GM21576 (cell line): ENCODE data around the gene PCED1A.

Source experiments
- ATAC-seq: cut with Tn5 transposase; IDR thresholded peaks from one replicate; pipeline ENCODE4 v1.9.1; 2021; ENCODE audit warnings: mild to moderate bottlenecking, moderate library complexity; ENCODE audit not compliant: unreplicated experiment

The PCED1A gene

DNA sequence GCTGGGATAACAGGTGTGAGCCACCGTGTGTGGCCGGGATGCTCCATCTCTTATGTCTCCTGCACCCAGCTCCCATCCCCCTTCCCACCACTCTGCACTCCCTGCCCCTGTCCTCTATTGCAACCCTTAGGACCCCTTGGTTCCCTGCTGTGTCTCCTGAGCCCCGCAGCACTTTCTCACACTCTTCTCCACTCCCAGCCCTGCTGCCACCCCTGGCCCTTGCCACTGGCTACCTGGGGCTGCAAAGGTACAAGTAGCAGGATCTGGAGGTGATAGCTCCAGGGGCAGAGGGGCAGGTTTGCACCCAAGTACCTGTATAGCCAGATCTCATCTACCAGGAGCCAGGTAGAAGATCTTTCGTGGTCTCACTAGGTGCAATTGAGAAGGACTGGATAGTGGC is 33.4 kb downstream of the PCED1A start:
- no peak for ATAC-seq

DNA sequence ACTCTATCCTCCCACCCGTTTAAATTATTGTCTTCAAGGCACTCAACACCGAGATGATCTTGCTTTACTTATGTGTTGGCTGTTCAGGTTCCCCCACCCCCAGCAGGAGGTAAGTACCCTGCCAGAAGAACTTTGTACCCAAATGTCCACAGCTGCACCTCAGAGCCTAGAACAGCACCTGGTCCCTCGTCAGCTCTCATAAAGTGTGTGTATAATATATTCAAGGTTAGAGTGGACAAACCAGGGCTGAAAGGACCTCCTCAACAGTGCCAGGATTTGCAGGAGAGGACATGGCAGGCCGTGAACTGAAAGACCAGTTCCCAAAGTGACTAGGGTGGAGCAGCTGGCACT is 34.1 kb downstream of the PCED1A start:
- ATAC-seq, result no peak

DNA sequence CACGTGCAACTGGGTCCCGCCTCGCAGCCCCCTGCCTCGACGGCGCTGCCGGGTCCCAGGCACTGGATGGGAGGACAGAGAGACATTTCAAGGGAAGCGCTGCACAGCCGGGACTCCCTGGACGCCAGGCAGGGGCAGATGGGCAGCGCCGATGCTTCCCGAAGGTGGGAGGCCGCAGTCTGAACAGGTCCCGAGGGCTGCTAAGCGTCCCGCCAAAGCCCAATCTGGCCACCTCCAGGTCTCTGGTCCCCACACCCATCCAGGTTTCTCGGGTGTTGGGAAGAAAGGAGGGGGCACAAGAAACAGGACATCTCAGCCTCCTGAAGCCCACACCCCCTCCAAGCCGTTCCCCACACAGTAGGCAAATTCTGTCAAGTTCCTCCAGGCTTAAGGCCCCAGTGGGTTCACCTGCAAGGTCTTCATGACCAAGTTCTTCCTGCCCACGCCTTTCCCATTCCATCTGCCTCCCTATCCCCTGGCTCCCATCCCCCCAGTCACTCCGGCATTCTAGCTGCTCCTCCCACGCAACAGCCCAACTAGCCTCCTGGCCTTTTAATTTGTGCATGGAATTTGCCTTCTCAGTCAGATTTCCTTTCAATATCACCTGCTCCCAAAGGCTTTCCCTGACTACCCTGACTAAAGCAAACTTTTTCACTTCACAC is 34.6 kb downstream of the PCED1A start:
- no peak for ATAC-seq

DNA sequence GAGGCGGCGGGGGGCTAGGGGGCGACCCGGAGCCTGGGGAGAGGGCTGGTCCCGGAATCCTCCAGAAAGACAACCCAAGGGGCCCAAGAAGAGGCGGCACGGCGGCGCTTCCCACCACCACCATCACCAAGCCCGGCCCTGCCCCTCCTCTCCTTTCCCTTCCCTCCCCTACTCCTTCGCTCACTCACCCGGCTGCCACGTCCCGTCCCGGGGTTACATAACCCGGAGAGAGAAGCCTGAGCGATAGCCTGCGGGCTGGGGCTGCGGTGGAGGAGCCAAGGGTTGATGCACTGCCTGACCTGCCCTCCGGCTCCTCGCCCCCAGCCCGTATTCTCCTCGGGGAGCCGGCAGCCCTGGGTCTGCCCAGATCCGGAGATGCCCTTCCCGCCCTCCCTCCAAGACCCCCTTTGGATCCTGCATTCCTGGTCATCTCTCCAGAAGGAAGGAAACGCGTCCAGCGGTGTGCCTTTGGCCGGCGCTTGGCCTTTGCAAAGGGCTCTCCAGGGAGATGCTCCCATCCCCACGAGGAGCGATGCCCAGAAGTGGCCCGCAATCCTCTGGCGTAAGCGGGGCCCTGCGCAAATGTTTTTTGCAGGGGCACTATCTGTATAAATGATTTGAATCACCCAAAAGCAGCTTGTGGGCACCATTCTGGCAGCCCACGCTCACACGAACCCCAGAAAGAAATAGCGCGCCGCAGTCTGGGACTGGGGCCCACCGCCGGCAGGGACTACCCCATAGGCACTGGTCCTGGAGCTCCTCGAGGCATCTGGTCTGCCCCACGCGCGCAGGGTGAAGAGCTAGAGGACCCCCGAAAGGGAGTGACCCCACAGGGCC is 35.4 kb downstream of the PCED1A start:
- no peak for ATAC-seq

DNA sequence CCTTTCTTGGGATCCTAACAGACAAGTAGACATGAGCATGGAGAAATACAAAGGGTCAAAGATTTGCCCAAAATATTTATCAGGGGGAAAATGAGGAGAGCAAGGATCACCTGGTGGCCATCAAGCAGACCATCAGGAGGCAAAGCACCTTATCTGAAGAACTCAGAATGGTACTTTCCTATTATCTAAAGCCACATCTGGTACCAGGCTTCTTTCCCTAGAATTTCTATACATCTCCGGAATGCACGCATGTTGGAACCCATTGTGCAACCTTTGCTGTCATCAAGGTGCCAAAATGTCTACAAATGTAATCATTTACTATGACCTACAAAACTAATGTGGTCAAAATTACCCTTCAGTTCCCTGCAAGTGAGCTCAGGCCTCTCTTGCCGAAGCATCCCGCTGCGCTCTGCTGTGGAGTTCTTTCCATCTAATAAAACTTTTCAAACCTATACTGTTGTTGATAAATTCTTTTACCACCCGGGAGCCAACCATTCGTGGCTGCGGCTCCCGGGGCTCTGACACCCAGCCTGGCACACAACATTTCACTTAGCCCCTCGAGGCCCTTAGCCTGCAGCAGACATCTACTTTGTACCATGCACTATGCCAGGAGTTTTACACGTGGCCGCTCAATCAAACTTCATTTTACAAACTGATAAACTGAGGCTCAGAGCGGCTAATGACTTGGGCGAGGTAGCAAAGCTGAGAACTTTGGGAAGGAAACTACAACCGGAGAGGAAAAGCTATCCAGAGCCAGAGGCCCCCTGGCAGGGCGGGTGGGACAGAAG is 36.2 kb downstream of the PCED1A start:
- ATAC-seq, result no peak

DNA sequence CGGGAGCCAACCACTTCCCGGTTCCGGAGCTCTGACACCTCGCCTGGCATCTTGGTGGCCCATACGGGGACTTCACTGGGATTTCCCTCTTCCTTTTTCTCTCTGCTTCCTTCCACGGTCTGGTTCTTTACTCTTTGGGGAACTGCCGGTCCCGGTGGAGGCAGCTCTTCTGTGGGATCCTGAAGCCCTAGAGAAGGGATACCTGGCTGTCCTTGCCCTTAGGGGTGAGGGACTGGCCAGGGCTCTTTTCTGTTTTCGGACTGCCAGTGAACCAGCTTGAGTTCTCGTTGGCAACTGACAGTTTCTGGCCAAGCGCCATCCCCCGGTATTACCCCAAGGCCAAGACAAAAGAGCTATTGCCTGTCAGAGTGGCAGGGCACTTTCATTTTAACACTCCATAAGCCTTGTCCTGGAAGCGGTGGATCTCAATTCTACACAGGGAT is 39.1 kb downstream of the PCED1A start:
- ATAC-seq, result no peak

DNA sequence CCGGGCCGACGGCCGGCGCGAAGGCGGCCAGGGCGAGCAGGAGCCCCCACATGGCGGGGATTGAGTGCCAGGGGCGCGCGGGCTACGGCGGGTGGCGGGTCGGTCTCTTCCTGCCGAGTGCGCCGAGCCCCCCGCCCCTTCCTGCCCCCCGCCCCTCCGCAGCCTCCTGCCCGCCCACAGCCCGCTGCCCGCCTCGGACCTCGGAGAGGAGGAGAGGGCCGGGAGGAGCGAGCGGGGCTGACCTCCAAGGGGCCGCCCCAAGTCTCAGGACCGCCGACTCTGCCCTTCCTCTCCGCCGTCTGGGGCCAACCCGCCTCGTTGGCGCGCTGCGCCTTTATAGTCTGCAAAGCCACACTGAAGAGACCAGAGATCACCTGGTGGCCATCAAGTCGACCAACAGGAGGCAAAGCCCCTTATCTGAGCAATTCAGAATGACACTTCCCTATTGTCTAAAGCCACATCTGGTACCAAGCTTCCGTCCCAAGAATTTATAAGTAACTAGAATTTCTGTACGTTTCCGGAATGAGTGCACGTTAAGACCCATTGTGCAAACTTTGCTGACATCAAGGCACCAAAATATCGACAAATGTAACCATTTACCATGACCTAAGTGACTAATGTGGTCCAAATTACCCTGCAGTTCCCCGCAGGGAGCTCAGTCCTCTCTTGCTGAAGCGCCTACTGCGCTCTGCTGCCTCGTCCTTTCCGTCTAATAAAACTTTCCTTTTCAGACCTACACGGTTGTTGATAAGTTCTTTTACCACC is 39.8 kb downstream of the PCED1A start, which contains the start of gene CPXM1:
CPXM1 (minus strand) TSS at position 107 of the 765 bp plus-strand sequence; CDS start at position 52, 55 bp downstream.
- no peak for ATAC-seq

DNA sequence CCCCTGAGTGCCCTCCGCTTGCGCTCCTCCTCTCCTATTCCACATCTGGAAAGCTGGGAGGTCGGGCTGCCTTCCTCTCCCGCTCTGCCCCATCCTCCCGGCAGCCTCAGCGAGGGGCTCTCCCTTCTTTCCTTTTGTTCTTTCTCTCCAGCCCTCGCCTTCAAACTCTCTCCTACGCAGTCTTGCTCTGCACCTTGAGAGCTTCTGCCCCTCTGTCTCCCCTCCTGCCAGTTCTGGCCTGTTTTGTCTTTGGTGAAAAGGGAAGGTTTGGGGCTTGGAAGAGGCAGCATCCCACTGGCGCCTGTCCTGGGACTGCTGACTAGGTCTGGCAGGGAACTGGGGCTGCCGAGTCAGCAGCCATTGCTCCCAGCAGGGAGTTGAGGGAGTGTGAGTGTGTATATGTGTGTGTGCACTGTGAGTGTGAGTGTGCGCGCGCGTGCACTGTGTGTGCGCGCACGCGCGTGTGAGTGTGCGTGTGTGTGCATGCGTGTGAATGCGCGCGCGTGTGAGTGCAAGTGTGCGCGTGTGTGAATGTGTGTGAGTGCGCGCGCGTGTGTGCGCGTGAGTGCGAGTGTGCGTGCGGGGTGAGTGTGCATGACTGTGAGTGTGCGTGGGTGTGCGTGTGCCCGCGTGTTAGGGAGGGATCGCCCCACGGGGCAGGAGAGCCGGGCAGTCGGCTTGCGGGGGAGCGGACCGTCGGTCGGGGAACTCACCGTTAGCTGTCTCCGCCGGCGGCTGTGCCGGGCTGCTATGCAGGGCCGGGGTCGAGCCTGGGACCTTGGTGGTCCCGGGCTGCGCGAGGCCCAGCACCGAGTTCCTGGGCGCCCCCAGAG is 40.6 kb downstream of the PCED1A start:
- no peak for ATAC-seq

DNA sequence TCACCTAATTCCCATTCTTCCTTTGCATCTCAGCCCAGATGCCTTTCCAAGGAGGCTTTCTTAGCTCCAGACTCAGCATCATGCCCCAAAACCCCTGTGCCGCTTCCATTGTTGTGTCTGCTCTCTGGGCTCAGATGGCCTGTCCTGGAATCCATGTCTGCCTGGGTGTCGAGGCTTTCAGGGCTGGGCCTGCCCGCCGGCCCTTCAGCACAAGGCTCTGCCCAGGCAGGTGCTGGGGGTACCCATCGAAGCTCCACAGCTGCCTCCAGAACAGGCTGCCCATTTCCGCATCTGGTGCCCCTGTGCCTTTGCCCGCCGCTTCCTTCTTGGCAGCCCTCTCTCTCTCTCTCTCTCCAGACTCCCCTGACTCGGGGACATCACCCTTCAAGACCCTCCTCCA is 41.2 kb downstream of the PCED1A start:
- ATAC-seq, result no peak

DNA sequence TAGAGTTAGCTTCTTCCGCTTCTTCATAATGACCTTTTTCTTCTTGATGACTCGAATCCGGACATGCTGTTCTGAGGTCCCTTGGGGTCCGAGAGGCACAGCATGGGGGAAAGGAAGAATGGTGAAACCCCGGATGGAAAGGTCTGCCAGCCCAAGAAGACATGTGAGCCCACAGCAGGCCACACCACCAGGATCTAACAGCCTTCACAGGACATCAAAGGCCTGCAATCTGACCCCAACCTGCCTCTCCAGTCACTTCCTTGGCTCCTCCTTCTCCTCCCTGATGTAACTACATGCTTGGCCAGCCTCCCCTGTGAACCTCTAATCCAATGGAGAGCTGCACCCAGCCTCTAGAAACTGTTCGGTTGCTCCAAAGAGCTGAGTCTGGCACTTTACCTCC is 41.6 kb downstream of the PCED1A start:
- ATAC-seq, result no peak

DNA sequence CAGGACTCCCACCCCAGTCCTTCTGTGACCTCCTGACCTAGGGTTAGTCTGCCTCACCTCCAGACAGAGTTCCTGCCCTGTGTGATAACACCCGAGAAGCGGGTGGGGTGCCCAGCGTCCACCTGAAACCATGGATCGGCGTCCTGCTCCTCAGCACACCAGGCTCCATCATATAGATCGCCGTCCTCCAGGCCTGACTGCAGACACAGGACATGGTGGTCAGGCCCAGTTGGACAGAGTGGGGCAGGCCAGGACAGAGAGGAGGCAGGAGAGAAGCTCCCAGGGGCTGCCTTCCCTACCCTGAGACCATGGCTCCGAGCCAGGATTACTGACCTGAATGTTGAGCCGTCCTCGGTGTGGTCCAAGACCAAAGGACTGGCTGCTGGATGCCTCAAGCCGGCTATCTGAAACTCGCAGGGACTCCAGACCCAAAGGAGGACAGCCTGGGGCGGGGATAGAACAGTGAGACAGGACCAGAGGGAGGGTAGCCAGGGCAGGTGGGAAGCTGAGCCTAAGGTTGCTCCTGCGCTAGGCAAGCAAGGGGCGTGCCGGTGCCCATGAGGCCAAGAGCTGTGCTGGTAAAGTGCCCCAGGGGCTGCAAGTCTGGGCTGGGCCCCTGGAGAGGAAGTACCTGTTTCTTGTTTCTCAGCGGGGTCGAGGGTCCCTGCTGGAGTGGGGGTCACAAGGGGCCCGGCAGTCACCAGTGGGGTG is 42.2 kb downstream of the PCED1A start:
- ATAC-seq, result no peak

DNA sequence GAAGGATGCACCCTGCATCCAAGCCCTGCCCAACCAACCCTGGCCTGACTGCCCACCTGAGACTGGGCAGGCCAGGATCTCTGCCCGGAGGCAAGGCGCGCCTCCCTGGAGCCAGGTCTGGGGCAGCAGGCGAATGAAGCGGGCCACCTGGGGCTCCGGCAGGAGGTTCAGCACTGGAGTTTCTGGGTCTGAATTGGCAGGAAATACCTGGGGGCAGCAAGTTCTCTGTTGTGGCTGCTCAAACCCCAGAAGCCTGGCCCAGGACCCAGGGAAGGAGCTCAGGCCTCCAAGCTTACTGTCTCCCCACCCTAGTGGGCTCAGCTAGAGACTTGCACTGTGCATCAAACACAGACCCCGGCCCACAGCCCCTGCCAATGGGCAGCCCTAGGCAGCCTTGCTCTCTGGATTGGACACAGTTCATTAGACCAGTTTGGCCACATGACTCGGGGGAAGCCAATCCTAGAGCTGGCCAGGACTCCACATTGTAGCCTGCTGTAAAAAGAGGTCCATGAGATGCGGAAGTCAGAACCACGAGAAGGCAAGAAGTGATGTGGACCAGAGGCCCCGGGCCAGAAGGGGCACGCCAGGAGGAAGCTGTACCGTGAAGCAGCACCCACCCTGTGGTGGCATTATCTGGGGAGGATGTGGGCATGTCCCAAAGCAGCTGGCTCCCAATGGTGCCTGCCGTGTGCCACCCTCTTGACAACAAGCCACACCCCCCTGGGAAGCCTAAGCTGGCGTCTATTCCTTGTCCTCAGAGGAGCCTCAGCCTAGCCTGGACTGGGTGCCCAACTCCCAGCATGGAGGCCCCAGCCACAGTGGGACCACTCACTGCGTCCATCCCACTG is 43.1 kb downstream of the PCED1A start:
- no peak for ATAC-seq

DNA sequence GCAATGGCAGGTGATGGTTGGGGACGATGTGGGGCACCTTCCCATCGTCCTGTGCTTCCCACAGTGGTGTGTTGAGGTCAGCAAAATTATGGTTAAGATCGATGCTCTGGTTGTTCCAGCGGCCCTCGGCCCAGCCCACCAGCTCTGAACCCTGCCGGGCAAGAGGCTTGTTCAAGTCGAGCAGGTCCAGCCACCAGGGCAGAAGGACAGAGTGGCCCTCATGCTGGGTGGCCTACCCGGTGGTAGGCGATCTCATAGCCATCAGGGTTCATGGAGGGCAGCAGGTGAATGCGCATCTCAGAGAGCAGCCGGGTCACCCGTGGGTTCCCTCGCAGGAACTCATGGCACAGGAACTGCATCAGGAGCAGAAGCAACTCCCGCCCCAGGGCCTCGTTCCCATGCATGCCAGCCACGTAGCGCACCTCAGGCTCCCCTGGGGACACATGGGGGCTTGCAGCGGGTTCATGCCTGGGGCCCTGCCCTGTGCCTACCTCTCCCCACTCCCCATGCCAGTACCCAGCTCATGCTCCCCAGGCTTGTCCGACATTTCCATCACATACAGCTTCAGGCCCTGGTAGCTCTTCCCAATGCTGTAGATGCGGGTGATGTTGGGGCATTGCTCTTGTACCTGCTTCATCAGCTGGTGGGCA is 44.3 kb downstream of the PCED1A start:
- no peak for ATAC-seq

DNA sequence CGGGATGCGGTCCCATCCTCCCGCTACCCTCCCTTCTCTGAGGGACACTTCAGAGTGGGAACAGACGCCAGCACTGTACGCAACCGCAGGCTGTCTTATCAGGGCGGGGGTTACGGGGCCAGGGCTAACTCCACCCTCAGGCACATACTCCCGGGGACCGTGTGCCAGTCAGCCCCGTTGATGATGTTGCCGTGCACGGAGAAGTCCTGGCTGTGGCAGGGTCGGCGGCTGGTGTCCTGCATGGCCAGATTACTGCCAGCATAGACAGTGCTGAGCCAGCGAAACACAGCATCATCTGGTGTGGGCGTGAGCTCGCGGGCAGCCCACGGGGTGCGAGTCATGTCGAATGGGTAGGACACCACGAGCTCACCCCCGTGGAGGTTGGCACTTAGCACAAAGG is 45.0 kb downstream of the PCED1A start:
- ATAC-seq, result no peak

DNA sequence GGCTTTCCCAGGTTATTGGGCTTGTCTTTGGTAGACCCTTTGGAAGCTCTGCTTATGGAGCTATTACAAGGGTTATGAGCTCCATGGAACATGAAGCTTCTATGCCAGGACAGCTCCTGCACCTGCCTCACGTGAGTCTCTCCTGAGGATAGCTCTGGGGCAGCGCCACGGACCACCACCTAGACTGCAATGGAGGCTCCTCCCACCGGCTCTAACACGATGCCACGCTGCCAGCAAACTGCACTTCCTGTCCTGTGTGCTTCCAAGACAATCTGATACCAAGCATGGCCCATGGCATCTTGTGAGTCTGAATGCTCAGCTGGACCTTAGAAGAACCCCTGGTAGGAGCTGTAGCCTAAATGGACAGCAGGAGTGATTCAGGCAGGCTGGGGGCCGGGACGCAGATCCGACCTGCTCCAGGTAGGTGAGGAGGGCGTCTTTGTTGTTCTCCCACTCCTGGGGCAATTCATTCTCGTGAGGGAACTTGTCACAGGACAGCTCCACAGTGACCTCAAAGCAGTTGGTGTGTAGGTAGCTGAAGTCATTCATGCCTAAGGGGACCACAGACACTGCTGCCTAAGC is 45.5 kb downstream of the PCED1A start:
- no peak for ATAC-seq

DNA sequence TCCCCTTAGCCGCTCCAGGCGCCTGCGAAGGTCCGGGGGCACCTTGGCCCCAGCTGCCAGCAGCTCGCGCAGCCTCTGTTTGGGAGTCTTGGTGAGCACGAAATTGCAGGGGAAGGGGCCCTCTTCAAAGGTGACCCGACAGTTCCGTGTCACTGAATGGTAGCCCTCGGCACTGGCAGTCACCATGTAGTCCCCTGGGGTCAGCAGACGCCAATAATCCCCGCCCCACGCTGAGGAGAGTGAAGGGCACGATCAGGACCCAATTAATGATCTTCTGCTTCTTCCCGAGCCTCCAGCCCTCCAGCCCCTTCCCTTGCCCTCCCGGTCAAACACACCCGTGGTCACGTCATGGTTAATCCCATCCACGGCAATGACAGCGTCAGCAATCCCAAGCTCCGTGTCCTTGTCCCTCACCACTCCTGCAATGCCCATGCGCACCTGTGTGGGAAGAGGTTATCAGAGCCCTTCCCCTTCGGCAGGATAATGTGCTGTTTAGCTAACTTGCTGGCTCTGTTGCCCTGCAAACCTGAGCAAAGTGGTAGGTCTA is 46.2 kb downstream of the PCED1A start:
- ATAC-seq, result no peak

DNA sequence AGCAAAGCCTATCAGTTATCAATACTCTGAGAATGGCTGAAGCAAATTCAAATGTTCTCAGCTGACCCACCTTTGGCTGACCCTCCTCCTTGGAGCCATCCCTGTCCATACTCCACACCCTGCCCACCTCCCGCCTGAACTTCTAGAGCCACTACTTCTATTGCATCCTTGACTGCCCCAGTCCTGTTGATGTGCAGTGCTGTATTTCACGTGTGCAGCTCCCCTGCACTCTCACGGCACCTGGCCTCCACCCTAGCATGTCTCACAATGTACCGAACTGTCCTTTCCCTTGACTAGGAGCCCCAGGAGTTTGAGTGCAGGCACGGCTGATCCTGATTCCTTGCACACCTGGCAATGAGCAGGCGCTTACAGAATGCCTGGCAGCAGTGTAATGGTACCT is 47.0 kb downstream of the PCED1A start:
- no peak for ATAC-seq
